HEK293 (cell line): Measurements from ENCODE around the gene OR51Q1.

Source experiments
- CTCF ChIA-PET: fragments of 350-600 bp; formaldehyde crosslinking; extraction: SDS; loops from one replicate; lab custom pipeline; 2021; ENCODE audit warnings: antibody characterized with exemption; lab: Yijun Ruan, JAX
- POLR2A ChIA-PET: fragments of 300-600 bp; formaldehyde crosslinking; extraction: SDS; loops from one replicate; lab custom pipeline; 2020; ENCODE audit warnings: antibody characterized with exemption, inconsistent platforms; lab: Yijun Ruan, JAX
- H3K27ac ChIP-seq: fragments of 200-500 bp; sonication (Bioruptor generic); 2 replicates; pipeline ENCODE4 v1.5.1; 2014; ENCODE audit warnings: low read depth, low read length, control low read depth, inconsistent platforms; ENCODE audit errors: extremely low read depth
- H3K36me3 ChIP-seq, 2 experiments: fragments of 200-500 bp in 1 of 2; sonication (Bioruptor generic) in 1 of 2; 1 replicate in 1 of 2; 2 replicates in 1 of 2; pipeline ENCODE4 v1.5.1; 2014 to 2017; ENCODE audit warnings: inconsistent platforms in 2 of 2, low read length in 2 of 2; ENCODE audit not compliant: control insufficient read depth in 2 of 2, insufficient read depth in 1 of 2
- H3K4me1 ChIP-seq: fragments of 200-500 bp; sonication (Bioruptor generic); 2 replicates; pipeline ENCODE4 v1.5.1; 2014; ENCODE audit warnings: mild to moderate bottlenecking, low read length, inconsistent platforms; ENCODE audit not compliant: control insufficient read depth, insufficient read depth
- H3K4me3 ChIP-seq: 2 replicates; pipeline ENCODE4 v1.5.1; 2011; ENCODE audit warnings: low read depth, mild to moderate bottlenecking, control low read depth, low read length, moderate library complexity
- H3K9me3 ChIP-seq: fragments of 200-500 bp; sonication (Bioruptor generic); 2 replicates; pipeline ENCODE4 v1.5.1; 2014; ENCODE audit warnings: low read depth, low read length, inconsistent platforms; ENCODE audit not compliant: control insufficient read depth, insufficient read depth
- GLIS2 ChIP-seq: fragments of 450-650 bp; formaldehyde crosslinking; IDR thresholded peaks from 2 replicates; pipeline ENCODE4 v1.5.1; 2016; ENCODE audit warnings: missing biosample characterization, missing genetic modification characterization
- HOXD13 ChIP-seq: sonication (generic); formaldehyde crosslinking; IDR thresholded peaks from 2 replicates; pipeline ENCODE4 v1.8.0; 2022; ENCODE audit warnings: missing genetic modification reagents, borderline replicate concordance
- MYNN ChIP-seq: fragments of 450-650 bp; formaldehyde crosslinking; IDR thresholded peaks from 2 replicates; pipeline ENCODE4 v1.5.1; 2016; ENCODE audit warnings: missing biosample characterization, missing genetic modification characterization, borderline replicate concordance
- OSR2 ChIP-seq: fragments of 450-650 bp; formaldehyde crosslinking; IDR thresholded peaks from 2 replicates; pipeline ENCODE4 v1.5.1; 2016; ENCODE audit warnings: missing biosample characterization, missing genetic modification characterization
- YY2 ChIP-seq: fragments of 450-650 bp; formaldehyde crosslinking; IDR thresholded peaks from 2 replicates; pipeline ENCODE4 v1.5.1; 2016; ENCODE audit warnings: missing biosample characterization, missing genetic modification characterization
- ZBTB48 ChIP-seq: fragments of 450-650 bp; formaldehyde crosslinking; IDR thresholded peaks from 2 replicates; pipeline ENCODE4 v1.5.1; 2016; ENCODE audit warnings: missing biosample characterization, missing genetic modification characterization
- ZFP37 ChIP-seq: fragments of 450-650 bp; formaldehyde crosslinking; IDR thresholded peaks from 2 replicates; pipeline ENCODE4 v1.5.1; 2016; ENCODE audit warnings: missing biosample characterization, missing genetic modification characterization
- ZNF114 ChIP-seq: fragments of 450-650 bp; formaldehyde crosslinking; IDR thresholded peaks from 2 replicates; pipeline ENCODE4 v1.5.0; 2017; ENCODE audit warnings: missing biosample characterization, missing genetic modification characterization
- ZNF223 ChIP-seq: fragments of 450-650 bp; formaldehyde crosslinking; IDR thresholded peaks from 2 replicates; pipeline ENCODE4 v1.5.1; 2016; ENCODE audit warnings: missing biosample characterization, missing genetic modification characterization
- ZNF302 ChIP-seq: fragments of 450-650 bp; formaldehyde crosslinking; IDR thresholded peaks from 2 replicates; pipeline ENCODE4 v1.5.1; 2016; ENCODE audit warnings: missing biosample characterization, missing genetic modification characterization, low read depth
- ZNF354C ChIP-seq: fragments of 450-650 bp; formaldehyde crosslinking; IDR thresholded peaks from 2 replicates; pipeline ENCODE4 v1.5.1; 2016; ENCODE audit warnings: missing biosample characterization, missing genetic modification characterization, low read depth, borderline replicate concordance
- ZNF404 ChIP-seq: fragments of 450-650 bp; formaldehyde crosslinking; IDR thresholded peaks from 2 replicates; pipeline ENCODE4 v1.5.1; 2017; ENCODE audit warnings: missing biosample characterization, missing genetic modification characterization
- ZNF558 ChIP-seq: fragments of 450-650 bp; formaldehyde crosslinking; IDR thresholded peaks from 2 replicates; pipeline ENCODE4 v1.5.1; 2016; ENCODE audit warnings: missing biosample characterization, missing genetic modification characterization
- ZNF654 ChIP-seq: fragments of 450-650 bp; formaldehyde crosslinking; IDR thresholded peaks from 2 replicates; pipeline ENCODE4 v1.5.1; 2016; ENCODE audit warnings: low read depth, missing biosample characterization, missing genetic modification characterization
- ZNF660 ChIP-seq: fragments of 450-650 bp; IDR thresholded peaks from 2 replicates; pipeline ENCODE4 v1.5.1; 2018; ENCODE audit warnings: missing biosample characterization, mild to moderate bottlenecking, missing genetic modification characterization
- ZNF664 ChIP-seq: fragments of 450-650 bp; formaldehyde crosslinking; IDR thresholded peaks from 2 replicates; pipeline ENCODE4 v1.5.1; 2016; ENCODE audit warnings: missing biosample characterization, missing genetic modification characterization
- ZNF677 ChIP-seq: fragments of 450-650 bp; IDR thresholded peaks from 2 replicates; pipeline ENCODE4 v1.5.0; 2018; ENCODE audit warnings: missing biosample characterization, mild to moderate bottlenecking, missing genetic modification characterization, moderate library complexity
- ZNF785 ChIP-seq: fragments of 450-650 bp; formaldehyde crosslinking; IDR thresholded peaks from 2 replicates; pipeline ENCODE4 v1.5.1; 2016; ENCODE audit warnings: missing biosample characterization, missing genetic modification characterization
- ZSCAN30 ChIP-seq: fragments of 450-650 bp; IDR thresholded peaks from 2 replicates; pipeline ENCODE4 v1.5.1; 2018; ENCODE audit warnings: missing biosample characterization, mild to moderate bottlenecking, missing genetic modification characterization, moderate library complexity
- TF ChIP-seq, protein P1 (sequence below): fragments of 450-650 bp; formaldehyde crosslinking; IDR thresholded peaks from 2 replicates; pipeline ENCODE4 v1.5.1; 2017; ENCODE audit warnings: missing biosample characterization, mild to moderate bottlenecking, missing genetic modification characterization, moderate library complexity
- TF ChIP-seq, protein P2 (sequence below): fragments of 450-650 bp; formaldehyde crosslinking; IDR thresholded peaks from 2 replicates; pipeline ENCODE4 v1.5.1; 2016; ENCODE audit warnings: missing biosample characterization, missing genetic modification characterization

The OR51Q1 gene

DNA sequence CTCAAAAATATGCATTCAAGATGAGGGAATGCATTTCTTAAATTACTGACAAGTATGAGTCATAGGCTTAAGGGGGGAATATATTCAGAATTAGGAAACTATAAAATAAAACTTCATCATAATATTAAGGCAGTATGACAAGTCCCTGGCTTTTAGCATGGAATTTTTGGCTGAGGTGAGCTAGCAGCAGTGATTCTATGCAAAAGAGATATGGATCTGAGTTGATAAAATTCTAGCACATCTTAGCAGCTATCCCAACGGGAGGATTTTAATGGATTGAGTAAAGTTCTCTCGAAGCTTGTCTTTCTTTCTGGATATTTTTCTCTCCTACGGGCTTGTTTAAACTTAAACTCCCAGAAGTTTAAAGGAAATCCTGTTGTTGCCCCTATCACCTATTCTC is 1.2 kb downstream of the OR51Q1 start:
- POLR2A ChIA-PET = no interaction called here
- Histone ChIP-seq H3K36me3 (no peaks in the 10 kb centered on the region), H3K4me3 (no peak overlapping the region), H3K9me3 (no peaks in the 10 kb centered on the region), H3K4me1 (no peaks in the 10 kb centered on the region), H3K27ac (no peak overlapping the region)
- CTCF ChIA-PET = no interaction called here
- TF ChIP-seq ZBTB48 (tag by site-specific recombination) (no peak), ZSCAN30 (tag by site-specific recombination) (no peak), ZNF664 (tag by site-specific recombination) (no peak), ZNF223 (tag by site-specific recombination) (no peak), ZFP37 (no peak), ZNF654 (tag by site-specific recombination) (no peak), ZNF660 (tag by site-specific recombination) (no peak), ZNF302 (tag by site-specific recombination) (no peak), ZNF558 (no peak), ZNF785 (tag by site-specific recombination) (no peak), YY2 (no peak), ZNF354C (tag by site-specific recombination) (no peak)
- TF ChIP-seq, protein P1, sequence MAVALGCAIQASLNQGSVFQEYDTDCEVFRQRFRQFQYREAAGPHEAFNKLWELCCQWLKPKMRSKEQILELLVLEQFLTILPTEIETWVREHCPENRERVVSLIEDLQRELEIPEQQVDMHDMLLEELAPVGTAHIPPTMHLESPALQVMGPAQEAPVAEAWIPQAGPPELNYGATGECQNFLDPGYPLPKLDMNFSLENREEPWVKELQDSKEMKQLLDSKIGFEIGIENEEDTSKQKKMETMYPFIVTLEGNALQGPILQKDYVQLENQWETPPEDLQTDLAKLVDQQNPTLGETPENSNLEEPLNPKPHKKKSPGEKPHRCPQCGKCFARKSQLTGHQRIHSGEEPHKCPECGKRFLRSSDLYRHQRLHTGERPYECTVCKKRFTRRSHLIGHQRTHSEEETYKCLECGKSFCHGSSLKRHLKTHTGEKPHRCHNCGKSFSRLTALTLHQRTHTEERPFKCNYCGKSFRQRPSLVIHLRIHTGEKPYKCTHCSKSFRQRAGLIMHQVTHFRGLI (tag by site-specific recombination) = no peak

DNA sequence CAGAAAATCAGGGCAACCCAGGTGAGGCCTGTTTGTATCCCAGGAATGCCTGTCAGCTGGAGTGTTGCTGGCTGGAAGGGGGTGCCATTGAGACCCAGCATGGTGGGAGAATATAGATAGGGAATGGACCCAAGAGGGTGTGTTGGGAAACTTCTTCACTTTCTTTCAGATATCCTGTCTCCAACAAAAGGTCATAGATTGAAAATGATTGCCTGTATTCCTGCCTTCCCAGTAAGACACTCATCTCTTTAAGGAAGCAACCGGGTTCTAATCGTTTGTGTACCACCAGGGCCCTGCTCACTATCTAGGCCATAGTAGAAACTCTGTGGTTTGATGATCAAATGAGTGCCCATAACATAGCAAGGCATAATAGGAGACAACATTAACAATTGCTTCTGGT is 19.5 kb downstream of the OR51Q1 start, which contains the start of gene OR51I1:
OR51I1 (minus strand) TSS at position 101 of the 400 bp plus-strand sequence; CDS start at position 101, 0 bp downstream.
- Histone ChIP-seq H3K27ac (no peak within 1 kb of the TSS), H3K4me1 (no peaks in the 10 kb centered on the region), H3K36me3 (no peaks in the 10 kb centered on the region), H3K4me3 (no peak within 1 kb of the TSS), H3K9me3 (no peaks in the 10 kb centered on the region)
- ChIA-PET CTCF (no interaction called here), POLR2A (no interaction called here)
- TF ChIP-seq ZNF114 (tag by site-specific recombination) (no peak), OSR2 (tag by site-specific recombination) (no peak), GLIS2 (tag by site-specific recombination) (no peak), MYNN (tag by site-specific recombination) (no peak)
- TF ChIP-seq, protein P2, sequence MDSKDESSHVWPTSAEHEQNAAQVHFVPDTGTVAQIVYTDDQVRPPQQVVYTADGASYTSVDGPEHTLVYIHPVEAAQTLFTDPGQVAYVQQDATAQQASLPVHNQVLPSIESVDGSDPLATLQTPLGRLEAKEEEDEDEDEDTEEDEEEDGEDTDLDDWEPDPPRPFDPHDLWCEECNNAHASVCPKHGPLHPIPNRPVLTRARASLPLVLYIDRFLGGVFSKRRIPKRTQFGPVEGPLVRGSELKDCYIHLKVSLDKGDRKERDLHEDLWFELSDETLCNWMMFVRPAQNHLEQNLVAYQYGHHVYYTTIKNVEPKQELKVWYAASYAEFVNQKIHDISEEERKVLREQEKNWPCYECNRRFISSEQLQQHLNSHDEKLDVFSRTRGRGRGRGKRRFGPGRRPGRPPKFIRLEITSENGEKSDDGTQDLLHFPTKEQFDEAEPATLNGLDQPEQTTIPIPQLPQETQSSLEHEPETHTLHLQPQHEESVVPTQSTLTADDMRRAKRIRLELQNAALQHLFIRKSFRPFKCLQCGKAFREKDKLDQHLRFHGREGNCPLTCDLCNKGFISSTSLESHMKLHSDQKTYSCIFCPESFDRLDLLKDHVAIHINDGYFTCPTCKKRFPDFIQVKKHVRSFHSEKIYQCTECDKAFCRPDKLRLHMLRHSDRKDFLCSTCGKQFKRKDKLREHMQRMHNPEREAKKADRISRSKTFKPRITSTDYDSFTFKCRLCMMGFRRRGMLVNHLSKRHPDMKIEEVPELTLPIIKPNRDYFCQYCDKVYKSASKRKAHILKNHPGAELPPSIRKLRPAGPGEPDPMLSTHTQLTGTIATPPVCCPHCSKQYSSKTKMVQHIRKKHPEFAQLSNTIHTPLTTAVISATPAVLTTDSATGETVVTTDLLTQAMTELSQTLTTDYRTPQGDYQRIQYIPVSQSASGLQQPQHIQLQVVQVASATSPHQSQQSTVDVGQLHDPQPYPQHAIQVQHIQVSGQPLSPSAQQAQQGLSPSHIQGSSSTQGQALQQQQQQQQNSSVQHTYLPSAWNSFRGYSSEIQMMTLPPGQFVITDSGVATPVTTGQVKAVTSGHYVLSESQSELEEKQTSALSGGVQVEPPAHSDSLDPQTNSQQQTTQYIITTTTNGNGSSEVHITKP (tag by site-specific recombination) = no peak

DNA sequence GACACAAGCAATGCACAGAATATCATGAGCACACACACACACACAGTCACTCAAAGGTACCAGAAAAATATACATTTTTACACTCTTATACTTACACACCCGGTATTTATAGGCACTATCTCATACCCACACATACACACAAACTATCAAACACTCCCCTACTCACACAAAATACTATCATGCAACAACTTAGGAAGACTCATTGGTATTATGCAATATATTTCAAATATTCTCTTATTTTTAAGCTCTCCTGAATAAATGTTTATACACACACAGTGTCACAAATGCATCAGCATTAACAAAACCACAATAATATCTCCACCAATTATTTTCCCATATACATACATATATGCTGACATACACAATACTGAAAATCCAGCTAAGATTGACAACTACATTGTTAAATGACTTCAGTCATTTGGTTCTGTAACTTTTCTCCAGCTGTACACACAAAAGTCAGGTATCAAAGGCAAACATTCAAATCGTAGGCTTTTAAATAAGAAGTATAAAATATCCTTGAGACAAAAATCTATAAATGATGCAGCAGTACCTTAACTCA is 22.0 kb downstream of the OR51Q1 start:
- Histone ChIP-seq H3K9me3 (no peaks in the 10 kb centered on the region), H3K4me1 (no peaks in the 10 kb centered on the region), H3K36me3 (no peaks in the 10 kb centered on the region), H3K4me3 (no peak overlapping the region), H3K27ac (no peak overlapping the region)
- ChIA-PET CTCF (no interaction called here), POLR2A (no interaction called here)
- TF ChIP-seq HOXD13 (CRISPR knock-in tag) (no peak), ZNF677 (no peak), ZNF654 (tag by site-specific recombination) (no peak), ZNF404 (tag by site-specific recombination) (no peak)
